Measurements from ENCODE around the gene JSRP1. TPM values are rescaled to one million over a fixed set of nuclear protein-coding genes. Genes with fewer than 3 reads are reported as not detected.
"Not testable (repeated sequence)": the region's sequence is repeated elsewhere in the genome, so short reads cannot be mapped to it uniquely, and the experiment has no call there.

JSRP1 gene
- polyA plus RNA-seq, 2 donors: 0.13 to 0.20 TPM

DNA sequence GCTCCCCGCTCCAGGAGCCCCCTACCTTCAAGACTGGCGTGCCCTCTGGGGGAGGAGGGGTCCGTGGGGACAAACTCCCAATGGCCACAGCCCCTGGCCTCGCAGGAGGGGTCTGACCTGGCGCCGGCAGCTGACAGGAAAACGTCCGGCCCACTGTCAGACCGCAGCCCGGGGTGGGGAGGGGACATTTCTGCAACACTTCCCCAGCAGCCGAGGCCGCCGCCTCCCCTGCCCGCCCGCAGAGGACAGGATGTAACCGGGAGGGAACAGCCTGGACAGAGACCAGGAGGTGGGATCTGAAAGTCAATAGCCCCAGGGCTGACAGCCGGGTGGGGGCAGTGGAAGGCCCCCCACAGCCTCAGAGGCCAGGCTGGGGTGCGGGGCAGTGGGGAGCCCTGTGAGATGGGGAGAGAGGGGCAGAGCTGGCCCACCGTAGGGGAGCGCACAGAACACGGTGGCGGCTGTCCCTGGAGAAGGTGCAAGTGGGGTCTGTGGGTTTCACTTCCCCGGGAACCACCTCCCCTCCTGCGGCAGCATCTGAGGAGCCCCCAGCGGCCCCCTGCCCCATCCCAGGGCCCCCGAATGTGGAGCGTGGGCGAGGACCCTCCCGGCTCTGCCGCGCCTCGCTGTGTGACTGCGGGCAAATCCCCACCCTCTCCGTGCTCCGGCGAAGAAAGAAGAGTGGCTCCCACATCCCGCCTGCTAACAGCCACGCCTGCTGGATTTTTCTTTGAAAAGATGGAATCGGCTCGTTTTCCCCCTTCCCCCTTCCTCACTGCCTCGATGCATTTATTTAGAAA is 26.0 kb upstream of the JSRP1 start, which contains the start of gene PEAK3:
PEAK3 (minus strand) TSS at position 114 of the 800 bp plus-strand sequence. CDS start 1,244 bp downstream, outside the sequence.
- 16 to 21% methylated on average over 37 to 41 of the region's 41 CpGs for WGBS, 2 donors
- Histone ChIP-seq H3K27me3 (ENCODE audit: control insufficient read depth in 1 of 2, insufficient read depth in 2 of 2, low read length in 2 of 2) (no peaks in the 10 kb centered on the region), H3K27ac (ENCODE audit: low read depth in 2 of 2, low read length in 1 of 2) (peak within 1 kb of the TSS in 1 of 2 donors; percentile 48), H3K4me1 (ENCODE audit: control insufficient read depth in 2 of 2, insufficient read depth in 2 of 2, low read length in 1 of 2) (peaks cover 2 to 4% of the 10 kb centered on the region in 2 donors), H3K4me3 (ENCODE audit: low read depth in 1 of 2, low read length in 2 of 2) (peak within 1 kb of the TSS; percentile 2 to 24), H3K36me3 (ENCODE audit: control insufficient read depth in 2 of 2, insufficient read depth in 2 of 2, low read length in 1 of 2) (no peaks in the 10 kb centered on the region), H3K9me3 (ENCODE audit: control insufficient read depth in 2 of 2, insufficient read depth in 1 of 2, low read depth in 1 of 2, low read length in 1 of 2) (no peaks in the 10 kb centered on the region)

DNA sequence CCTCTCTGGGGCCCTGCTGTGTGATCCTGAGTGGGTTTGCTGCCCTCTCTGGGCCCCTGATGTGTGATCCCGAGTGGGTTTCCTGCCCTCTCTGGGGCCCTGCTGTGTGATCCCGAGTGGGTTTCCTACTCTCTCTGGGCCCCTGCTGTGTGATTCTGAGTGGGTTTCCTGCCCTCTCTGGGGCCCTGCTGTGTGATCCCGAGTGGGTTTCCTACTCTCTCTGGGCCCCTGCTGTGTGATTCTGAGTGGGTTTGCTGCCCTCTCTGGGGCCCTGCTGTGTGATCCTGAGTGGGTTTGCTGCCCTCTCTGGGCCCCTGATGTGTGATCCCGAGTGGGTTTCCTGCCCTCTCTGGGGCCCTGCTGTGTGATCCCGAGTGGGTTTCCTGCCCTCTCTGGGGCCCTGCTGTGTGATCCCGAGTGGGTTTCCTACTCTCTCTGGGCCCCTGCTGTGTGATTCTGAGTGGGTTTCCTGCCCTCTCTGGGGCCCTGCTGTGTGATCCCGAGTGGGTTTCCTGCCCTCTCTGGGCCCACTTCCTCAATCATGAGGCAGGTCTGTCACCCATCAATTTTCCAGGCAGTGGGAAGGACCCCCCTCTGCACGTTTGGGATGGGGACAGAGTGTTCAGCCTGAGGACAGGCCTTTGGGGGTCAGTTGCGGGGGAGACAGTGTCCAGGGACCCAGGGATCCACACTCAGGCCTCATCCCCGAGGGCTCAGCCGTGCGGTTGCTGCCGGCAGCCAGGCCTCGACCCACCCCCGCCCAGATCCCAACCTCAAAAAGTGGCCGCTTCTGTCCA is 25.2 kb upstream of the JSRP1 start:
- not testable (repeated sequence) for H3K27me3 ChIP-seq (ENCODE audit: control insufficient read depth in 1 of 2, insufficient read depth in 2 of 2, low read length in 2 of 2); H3K4me1 ChIP-seq (ENCODE audit: control insufficient read depth in 2 of 2, insufficient read depth in 2 of 2, low read length in 1 of 2); H3K9me3 ChIP-seq (ENCODE audit: control insufficient read depth in 2 of 2, insufficient read depth in 1 of 2, low read depth in 1 of 2, low read length in 1 of 2); H3K36me3 ChIP-seq (ENCODE audit: control insufficient read depth in 2 of 2, insufficient read depth in 2 of 2, low read length in 1 of 2)
- peak overlapping the region in 1 of 2 donors; percentile 24 for H3K4me3 ChIP-seq (ENCODE audit: low read depth in 1 of 2, low read length in 2 of 2)
- WGBS, 2 donors: 27 to 30% methylated on average over 16 of the region's 16 CpGs
- peak overlapping the region in 1 of 2 donors; percentile 48 for H3K27ac ChIP-seq (ENCODE audit: low read depth in 2 of 2, low read length in 1 of 2)

DNA sequence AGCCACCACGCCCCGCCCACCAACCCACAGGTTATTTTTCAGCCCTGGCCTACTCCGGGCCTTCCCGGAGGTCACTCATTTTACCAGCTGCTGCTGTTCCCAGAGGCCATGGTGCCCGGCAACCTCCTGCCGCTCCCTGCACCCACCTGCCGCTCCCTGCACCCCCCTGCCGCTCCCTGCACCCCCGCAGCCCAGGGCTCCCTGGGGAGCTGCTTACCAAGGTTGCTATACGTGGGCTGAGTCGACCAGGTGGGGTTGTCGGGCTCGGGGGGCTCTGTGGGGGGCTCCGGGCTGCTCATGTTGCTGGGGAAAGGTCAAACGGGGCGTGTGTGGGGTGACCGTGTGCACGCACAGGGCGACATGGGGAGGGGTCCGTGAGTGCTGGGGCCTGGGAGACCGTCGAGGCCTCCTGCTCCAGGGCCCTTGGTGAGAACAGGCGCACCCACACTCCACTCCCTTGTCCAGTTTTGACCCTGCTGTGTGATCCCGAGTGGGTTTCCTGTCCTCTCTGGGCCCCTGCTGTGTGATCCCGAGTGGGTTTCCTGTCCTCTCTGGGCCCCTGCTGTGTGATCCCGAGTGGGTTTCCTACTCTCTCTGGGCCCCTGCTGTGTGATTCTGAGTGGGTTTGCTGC is 24.5 kb upstream of the JSRP1 start:
- WGBS, 2 donors: 67 to 80% methylated on average over 26 of the region's 26 CpGs
- Histone ChIP-seq H3K27me3 (ENCODE audit: control insufficient read depth in 1 of 2, insufficient read depth in 2 of 2, low read length in 2 of 2) (no peaks in the 10 kb centered on the region), H3K4me3 (ENCODE audit: low read depth in 1 of 2, low read length in 2 of 2) (no peak overlapping the region), H3K27ac (ENCODE audit: low read depth in 2 of 2, low read length in 1 of 2) (no peak overlapping the region), H3K36me3 (ENCODE audit: control insufficient read depth in 2 of 2, insufficient read depth in 2 of 2, low read length in 1 of 2) (peaks cover 0 to 4% of the 10 kb centered on the region in 2 donors), H3K4me1 (ENCODE audit: control insufficient read depth in 2 of 2, insufficient read depth in 2 of 2, low read length in 1 of 2) (peaks cover 4 to 12% of the 10 kb centered on the region in 2 donors), H3K9me3 (ENCODE audit: control insufficient read depth in 2 of 2, insufficient read depth in 1 of 2, low read depth in 1 of 2, low read length in 1 of 2) (no peaks in the 10 kb centered on the region)

DNA sequence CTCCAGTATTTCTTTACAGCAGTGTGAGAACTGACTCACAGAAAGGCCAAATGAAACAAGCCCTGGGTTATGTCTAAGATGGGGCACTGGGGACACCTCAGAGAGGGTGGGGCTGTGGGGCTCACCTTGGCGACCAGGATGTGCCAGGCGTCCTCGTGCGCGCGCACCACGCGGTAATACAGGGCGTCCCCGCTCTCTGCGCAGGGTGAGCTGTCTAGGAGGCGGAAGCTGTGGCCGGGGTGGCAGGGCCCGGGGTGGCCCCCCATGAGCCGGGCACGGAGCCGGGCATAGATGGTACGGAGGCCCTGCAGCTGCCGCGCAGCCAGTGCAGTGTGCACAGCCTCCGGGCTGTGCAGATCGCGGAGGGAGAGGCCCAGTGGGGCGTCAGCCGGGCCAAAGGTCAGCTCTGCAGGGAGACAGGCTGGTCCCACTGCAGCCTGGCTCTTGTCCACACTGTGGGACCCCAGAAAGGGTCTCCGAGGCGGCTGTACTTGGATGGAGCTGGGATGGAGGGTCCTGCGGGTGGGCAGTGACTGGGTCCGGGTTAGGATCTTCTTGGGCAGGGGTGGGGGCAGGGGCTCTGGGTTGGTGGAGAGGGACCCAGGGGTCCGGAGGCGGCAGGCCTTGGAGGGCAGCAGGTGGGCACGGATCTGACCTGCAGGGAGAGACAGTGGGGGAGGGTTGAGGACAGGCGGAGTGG is 22.4 kb upstream of the JSRP1 start:
- Histone ChIP-seq H3K27me3 (ENCODE audit: control insufficient read depth in 1 of 2, insufficient read depth in 2 of 2, low read length in 2 of 2) (no peaks in the 10 kb centered on the region), H3K27ac (ENCODE audit: low read depth in 2 of 2, low read length in 1 of 2) (no peak overlapping the region), H3K4me3 (ENCODE audit: low read depth in 1 of 2, low read length in 2 of 2) (no peak overlapping the region), H3K9me3 (ENCODE audit: control insufficient read depth in 2 of 2, insufficient read depth in 1 of 2, low read depth in 1 of 2, low read length in 1 of 2) (no peaks in the 10 kb centered on the region), H3K4me1 (ENCODE audit: control insufficient read depth in 2 of 2, insufficient read depth in 2 of 2, low read length in 1 of 2) (peaks cover 7 to 21% of the 10 kb centered on the region in 2 donors), H3K36me3 (ENCODE audit: control insufficient read depth in 2 of 2, insufficient read depth in 2 of 2, low read length in 1 of 2) (peaks cover 0 to 6% of the 10 kb centered on the region in 2 donors)
- 83 to 88% methylated on average over 33 of the region's 33 CpGs for WGBS, 2 donors

DNA sequence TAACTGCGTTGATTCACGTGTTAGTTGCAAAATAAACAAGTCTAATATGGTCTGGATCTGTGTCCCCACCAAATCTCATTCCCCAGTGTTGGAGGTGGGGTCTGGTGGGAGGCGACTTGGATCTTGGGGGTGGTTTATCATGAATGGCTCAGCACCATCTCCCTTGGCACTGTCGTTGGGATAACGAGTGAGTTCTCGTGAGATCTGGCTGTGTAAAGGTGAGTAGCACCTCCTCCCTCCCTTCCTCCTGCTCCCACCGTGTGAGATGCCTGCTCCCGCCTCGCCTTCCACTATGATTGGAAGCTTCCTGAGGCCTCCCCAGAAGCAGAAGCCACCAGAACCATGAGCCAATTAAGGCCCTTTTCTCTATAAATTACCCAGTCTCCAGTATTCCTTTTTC is 20.9 kb upstream of the JSRP1 start:
- 80% methylated on average over 9 of the region's 9 CpGs for WGBS, 2 donors
- H3K27me3 ChIP-seq (ENCODE audit: control insufficient read depth in 1 of 2, insufficient read depth in 2 of 2, low read length in 2 of 2): no peaks in the 10 kb centered on the region
- H3K27ac ChIP-seq (ENCODE audit: low read depth in 2 of 2, low read length in 1 of 2): no peak overlapping the region
- H3K36me3 ChIP-seq (ENCODE audit: control insufficient read depth in 2 of 2, insufficient read depth in 2 of 2, low read length in 1 of 2): peaks cover 5 to 18% of the 10 kb centered on the region in 2 donors
- peaks cover 5 to 28% of the 10 kb centered on the region in 2 donors for H3K4me1 ChIP-seq (ENCODE audit: control insufficient read depth in 2 of 2, insufficient read depth in 2 of 2, low read length in 1 of 2)
- no peaks in the 10 kb centered on the region for H3K9me3 ChIP-seq (ENCODE audit: control insufficient read depth in 2 of 2, insufficient read depth in 1 of 2, low read depth in 1 of 2, low read length in 1 of 2)
- no peak overlapping the region for H3K4me3 ChIP-seq (ENCODE audit: low read depth in 1 of 2, low read length in 2 of 2)

DNA sequence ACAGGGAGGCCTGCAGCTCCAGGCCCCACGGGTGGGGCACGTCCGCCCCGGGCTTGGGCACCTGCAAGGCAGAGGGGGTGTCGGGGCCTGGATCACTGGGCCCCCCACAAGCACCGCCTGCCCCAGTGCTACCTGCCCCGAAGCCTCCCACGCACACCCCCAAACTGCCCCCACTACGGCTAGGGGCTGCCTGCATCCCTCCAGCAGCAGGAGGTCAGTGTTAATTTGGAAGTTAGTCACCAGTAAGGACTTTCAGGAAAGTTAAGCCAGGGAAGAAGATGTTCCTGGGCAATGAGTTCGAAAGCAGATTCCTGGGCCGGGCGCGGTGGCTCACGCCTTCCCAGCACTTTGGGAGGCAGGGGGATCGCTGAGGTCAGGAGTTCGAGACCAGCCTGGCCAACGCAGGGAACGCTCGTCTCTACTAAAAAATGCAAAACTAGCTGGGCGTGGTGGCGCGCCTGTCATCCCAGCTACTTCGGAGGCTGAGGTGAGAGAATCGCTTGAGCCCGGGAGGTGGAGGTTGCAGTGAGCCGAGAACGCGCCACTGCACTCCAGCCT is 20.3 kb upstream of the JSRP1 start:
- H3K4me1 ChIP-seq (ENCODE audit: control insufficient read depth in 2 of 2, insufficient read depth in 2 of 2, low read length in 1 of 2): peaks cover 5 to 30% of the 10 kb centered on the region in 2 donors
- no peaks in the 10 kb centered on the region for H3K27me3 ChIP-seq (ENCODE audit: control insufficient read depth in 1 of 2, insufficient read depth in 2 of 2, low read length in 2 of 2)
- peak overlapping the region; percentile 3 to 56 for H3K27ac ChIP-seq (ENCODE audit: low read depth in 2 of 2, low read length in 1 of 2)
- peaks cover 5 to 23% of the 10 kb centered on the region in 2 donors for H3K36me3 ChIP-seq (ENCODE audit: control insufficient read depth in 2 of 2, insufficient read depth in 2 of 2, low read length in 1 of 2)
- WGBS, 2 donors: 85 to 93% methylated on average over 28 of the region's 28 CpGs
- H3K4me3 ChIP-seq (ENCODE audit: low read depth in 1 of 2, low read length in 2 of 2): no peak overlapping the region
- no peaks in the 10 kb centered on the region for H3K9me3 ChIP-seq (ENCODE audit: control insufficient read depth in 2 of 2, insufficient read depth in 1 of 2, low read depth in 1 of 2, low read length in 1 of 2)

DNA sequence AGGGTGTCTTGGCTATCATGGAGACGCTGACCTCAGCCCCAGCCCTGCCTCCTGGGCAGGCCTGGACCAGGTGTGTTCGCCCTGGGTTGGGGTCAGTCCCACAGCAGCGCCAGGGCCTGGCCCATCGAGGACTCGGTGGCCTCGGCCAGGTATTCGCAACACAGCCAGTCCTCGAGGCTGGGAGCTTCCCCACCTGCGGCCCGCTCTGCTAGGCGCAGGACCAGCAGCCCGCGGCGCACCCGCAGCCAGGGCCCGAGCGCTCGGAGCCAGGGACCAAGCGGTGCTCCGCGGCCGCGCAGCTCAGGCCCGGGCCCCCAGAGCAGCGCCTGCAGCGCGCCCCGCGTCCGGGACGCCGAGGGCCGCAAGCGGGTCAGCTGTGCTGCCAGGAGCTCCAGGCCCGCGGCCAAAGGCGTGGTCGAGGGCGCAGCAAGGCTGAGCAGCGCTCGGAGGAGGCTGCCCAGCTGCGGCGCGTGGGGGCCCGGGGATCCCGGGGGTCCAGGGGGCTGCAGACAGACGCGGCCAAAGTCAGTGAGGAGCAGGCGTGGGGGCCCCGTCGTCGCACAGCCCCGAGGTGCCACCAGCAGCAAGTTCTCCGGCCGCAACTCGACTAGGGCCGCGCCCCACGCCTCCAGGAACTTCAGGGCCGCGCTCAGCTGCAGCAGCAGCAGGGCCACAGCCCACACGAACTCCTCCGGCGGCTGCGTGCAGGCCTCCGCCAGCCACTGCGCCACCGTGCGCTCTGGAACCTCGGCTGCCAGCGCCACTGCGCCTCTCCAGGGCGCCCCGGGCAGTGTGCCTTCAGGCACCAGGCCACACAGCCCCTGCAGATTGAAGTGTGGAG is 19.6 kb upstream of the JSRP1 start:
- 49 to 56% methylated on average over 64 to 74 of the region's 74 CpGs for WGBS, 2 donors
- Histone ChIP-seq H3K36me3 (ENCODE audit: control insufficient read depth in 2 of 2, insufficient read depth in 2 of 2, low read length in 1 of 2) (peaks cover 5 to 23% of the 10 kb centered on the region in 2 donors), H3K4me1 (ENCODE audit: control insufficient read depth in 2 of 2, insufficient read depth in 2 of 2, low read length in 1 of 2) (peaks cover 5 to 30% of the 10 kb centered on the region in 2 donors), H3K4me3 (ENCODE audit: low read depth in 1 of 2, low read length in 2 of 2) (no peak overlapping the region), H3K27me3 (ENCODE audit: control insufficient read depth in 1 of 2, insufficient read depth in 2 of 2, low read length in 2 of 2) (no peaks in the 10 kb centered on the region), H3K9me3 (ENCODE audit: control insufficient read depth in 2 of 2, insufficient read depth in 1 of 2, low read depth in 1 of 2, low read length in 1 of 2) (no peaks in the 10 kb centered on the region), H3K27ac (ENCODE audit: low read depth in 2 of 2, low read length in 1 of 2) (peak overlapping the region; percentile 13 to 56)

DNA sequence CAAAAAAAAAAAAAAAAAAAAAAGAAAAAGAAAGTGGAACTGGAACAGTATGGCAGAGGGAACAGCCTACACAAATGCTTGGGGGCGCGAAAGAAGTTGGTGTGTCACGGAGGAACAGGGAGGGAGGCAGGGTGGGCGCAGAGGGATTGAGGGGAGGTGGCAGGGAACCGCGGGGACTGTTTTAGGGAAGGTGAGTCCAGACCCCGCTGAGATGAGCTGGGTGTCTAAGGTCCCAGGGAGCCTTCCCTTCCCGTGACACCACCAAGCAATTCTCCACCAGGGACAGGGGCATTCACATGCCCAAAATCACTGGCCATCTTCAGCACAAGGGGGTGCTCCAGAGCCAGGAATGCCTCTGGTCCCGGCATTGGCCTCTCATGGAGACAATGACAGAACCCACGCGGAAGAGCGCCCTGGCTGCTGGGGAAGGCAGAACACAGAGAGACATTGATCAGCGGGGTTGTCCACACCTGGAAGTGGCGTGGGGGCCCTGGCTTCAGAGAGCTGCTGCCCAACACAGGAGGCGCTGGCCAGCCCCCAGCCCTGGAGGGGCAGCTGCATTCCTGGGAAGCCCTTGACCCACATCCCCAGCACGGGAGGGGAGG is 18.8 kb upstream of the JSRP1 start:
- peaks cover 5 to 30% of the 10 kb centered on the region in 2 donors for H3K4me1 ChIP-seq (ENCODE audit: control insufficient read depth in 2 of 2, insufficient read depth in 2 of 2, low read length in 1 of 2)
- no peak overlapping the region for H3K4me3 ChIP-seq (ENCODE audit: low read depth in 1 of 2, low read length in 2 of 2)
- 54 to 58% methylated on average over 14 to 16 of the region's 16 CpGs for WGBS, 2 donors
- H3K27ac ChIP-seq (ENCODE audit: low read depth in 2 of 2, low read length in 1 of 2): peak overlapping the region in 1 of 2 donors; percentile 13
- H3K36me3 ChIP-seq (ENCODE audit: control insufficient read depth in 2 of 2, insufficient read depth in 2 of 2, low read length in 1 of 2): peaks cover 5 to 23% of the 10 kb centered on the region in 2 donors
- no peaks in the 10 kb centered on the region for H3K9me3 ChIP-seq (ENCODE audit: control insufficient read depth in 2 of 2, insufficient read depth in 1 of 2, low read depth in 1 of 2, low read length in 1 of 2)
- H3K27me3 ChIP-seq (ENCODE audit: control insufficient read depth in 1 of 2, insufficient read depth in 2 of 2, low read length in 2 of 2): no peaks in the 10 kb centered on the region
